ENCODE results near the gene MAGI2.

DNA sequence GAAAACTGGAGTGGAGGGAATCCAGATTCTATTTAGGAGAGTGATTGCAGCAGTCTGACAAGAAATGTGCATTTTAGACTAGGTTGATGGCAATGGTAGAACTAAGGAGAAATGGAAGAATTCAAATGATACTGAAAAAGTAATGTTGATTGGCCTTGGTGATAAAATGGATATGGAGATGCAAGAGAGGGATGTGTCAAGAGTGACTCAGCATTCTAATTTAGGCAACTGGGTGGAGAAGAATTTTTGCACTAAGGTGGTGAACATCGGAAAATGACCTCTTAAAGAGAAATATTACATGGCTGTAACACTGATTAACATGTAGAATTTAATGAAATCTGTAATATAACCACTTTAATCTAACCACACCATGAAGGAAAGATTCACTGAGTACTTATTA lies 848.3 kb downstream of the MAGI2 start:
- TF ChIP-seq CTCF (IDR thresholded peaks at IDR 0.05): no peak
- no peak for TF ChIP-seq POLR2A (IDR thresholded peaks at IDR 0.05)

All from suprapubic skin (tissue), 3 donors.